ENCODE measurements around the gene CACNG7. TPM values are rescaled to one million over a fixed set of nuclear protein-coding genes. Genes with fewer than 3 reads are reported as not detected.
"Not testable (repeated sequence)": the region's sequence is repeated elsewhere in the genome, so short reads cannot be mapped to it uniquely, and the experiment has no call there.

The CACNG7 gene
- total RNA-seq, result not detected
- long read RNA-seq, result 0 reads

DNA sequence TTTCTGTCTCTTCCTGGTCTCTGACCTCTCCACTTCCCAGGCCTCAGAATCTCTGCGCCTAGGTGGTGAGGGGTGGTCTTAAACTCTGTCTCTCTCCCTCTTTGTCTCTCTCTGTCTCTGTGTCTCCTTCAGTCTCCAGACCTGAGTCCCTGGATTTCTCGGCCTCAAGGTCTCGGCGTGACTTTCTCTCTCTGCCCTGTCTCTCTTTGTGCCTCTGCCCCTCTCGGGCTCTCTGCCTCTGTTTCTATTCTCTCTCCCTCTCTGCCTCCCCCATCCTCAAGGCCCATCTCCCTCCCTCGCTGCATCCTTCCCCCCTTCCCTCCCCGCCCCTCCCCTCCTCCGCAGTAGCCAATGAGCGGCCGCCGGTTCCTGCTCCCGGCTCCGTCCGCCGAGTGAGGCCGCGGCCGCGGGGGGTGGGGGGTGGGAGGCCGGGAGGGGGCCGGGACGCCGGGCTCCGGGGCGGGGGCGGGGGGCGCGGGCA is at the start of gene CACNG7:
Gene CACNG7, plus strand, starts transcription at position 344 of the 481 bp plus-strand sequence. CDS start 3,554 bp downstream, outside the sequence.
- DNase-seq (no peak), ATAC-seq (no peak)
- intact Hi-C loops (cut with micrococcal nuclease), result no loop called here

DNA sequence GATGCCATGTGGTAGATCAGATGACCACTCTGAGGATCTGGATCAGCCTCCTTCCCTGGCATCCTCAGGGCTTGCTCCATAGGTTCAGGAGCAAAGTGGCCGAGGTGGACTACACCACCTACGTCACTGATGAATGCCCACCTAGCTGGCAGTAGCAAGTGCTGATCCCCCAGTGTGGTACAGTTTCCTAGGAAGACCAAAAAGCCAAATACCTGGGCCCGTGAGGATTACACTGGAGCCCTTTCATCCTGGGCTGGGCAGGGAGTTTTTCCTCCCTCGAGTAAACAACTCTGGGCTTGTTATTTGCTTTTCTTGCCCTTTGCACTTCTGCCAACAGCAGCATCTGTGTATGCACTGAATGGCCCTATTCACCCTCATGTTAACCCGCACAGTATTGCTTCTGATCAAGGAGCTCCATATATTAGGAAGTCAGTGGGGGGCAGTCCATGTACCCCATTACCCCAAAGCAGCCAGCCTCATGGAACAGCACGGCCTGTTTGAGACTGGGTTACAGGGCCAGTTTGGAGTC is 44.7 kb upstream of the CACNG7 start:
- ATAC-seq, result no peak
- no peak for DNase-seq
- intact Hi-C loops (cut with micrococcal nuclease), result no loop called here

- no peak for DNase-seq
- ATAC-seq, result no peak
- intact Hi-C loops (cut with micrococcal nuclease), result no loop called here
Observed at GRCh38 chr19:53865523-53865917, 43.6 kb upstream of the CACNG7 start.

- DNase-seq, result peak; percentile 93
- intact Hi-C loops (cut with micrococcal nuclease), result no loop called here
- ATAC-seq, result peak; percentile 60
Observed at GRCh38 chr19:53865918-53866864, 42.9 kb upstream of the CACNG7 start.

DNA sequence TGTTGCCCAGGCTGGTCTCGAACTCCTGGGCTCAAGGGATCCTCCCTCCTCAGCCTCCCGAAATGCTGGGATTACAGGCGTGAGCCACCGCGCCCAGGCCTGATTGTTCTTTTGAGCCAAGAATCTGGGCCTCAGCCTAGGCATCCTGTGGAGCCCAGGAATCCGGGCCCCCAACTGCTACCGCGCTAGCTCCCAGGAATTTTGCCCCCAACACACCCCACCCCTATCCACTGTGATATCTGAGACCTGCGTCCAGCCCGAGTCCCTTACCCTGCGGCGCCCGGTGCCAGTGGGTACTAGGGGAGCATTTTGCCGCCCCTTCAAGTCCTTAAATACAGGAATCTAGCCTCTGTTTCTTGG is 42.2 kb upstream of the CACNG7 start:
- intact Hi-C loops (cut with micrococcal nuclease), result no loop called here
- no peak for ATAC-seq
- DNase-seq, result peak; percentile 44

DNA sequence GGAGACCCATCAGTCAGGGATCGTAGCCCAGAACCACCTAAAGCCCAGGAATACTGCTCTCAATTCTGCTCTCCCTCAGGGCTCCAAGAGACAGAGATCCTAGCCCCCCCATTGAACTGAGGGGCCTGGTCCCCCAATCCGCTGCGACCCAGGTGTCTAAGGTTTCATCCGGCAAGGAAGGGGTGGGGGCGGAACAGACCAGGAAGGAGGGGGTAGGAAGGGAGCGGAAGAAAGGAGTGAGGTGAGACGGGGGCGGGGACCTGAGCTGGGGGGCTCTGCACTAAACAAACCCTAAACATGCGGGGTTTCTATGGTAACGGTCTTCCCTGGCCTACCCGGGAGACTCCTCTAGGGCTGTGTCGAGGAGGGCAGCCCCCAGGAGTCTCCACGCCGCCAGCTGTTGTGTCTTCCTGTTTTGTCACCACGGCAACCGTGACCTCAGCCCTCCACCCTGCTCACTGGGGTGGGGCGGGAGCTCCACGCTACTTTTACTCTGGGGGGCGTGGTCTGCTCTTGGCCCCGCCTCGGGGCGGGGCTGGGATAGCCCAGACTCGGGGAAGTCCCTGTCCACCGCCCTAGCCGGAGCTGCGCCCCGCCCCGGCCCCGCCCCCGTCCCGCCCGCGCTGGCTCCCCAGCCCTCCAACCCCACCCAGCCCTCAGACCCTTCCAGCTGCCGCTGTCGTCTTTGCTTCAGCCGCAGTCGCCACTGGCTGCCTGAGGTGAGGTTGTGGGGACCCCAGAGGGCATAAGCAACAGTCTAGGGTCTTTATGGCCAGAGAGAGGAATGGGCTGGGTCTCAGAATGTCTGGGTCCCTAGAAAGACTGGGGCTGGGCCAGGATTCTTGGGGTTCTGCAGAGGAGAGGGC is 41.6 kb upstream of the CACNG7 start, which contains the start of gene MYADM:
Gene MYADM, plus strand, starts transcription at position 659 of the 866 bp plus-strand sequence. CDS start 5,647 bp downstream, outside the sequence.
- ATAC-seq, result peak; percentile 81
- DNase-seq, result peak; percentile 99
- intact Hi-C loops (cut with micrococcal nuclease), result no loop called here

GRCh38 chr19:53868091-53868891 is 40.8 kb upstream of the CACNG7 start:
- DNase-seq (peak; percentile 74), ATAC-seq (peak; percentile 25)
- intact Hi-C loops (cut with micrococcal nuclease), result no loop called here

DNA sequence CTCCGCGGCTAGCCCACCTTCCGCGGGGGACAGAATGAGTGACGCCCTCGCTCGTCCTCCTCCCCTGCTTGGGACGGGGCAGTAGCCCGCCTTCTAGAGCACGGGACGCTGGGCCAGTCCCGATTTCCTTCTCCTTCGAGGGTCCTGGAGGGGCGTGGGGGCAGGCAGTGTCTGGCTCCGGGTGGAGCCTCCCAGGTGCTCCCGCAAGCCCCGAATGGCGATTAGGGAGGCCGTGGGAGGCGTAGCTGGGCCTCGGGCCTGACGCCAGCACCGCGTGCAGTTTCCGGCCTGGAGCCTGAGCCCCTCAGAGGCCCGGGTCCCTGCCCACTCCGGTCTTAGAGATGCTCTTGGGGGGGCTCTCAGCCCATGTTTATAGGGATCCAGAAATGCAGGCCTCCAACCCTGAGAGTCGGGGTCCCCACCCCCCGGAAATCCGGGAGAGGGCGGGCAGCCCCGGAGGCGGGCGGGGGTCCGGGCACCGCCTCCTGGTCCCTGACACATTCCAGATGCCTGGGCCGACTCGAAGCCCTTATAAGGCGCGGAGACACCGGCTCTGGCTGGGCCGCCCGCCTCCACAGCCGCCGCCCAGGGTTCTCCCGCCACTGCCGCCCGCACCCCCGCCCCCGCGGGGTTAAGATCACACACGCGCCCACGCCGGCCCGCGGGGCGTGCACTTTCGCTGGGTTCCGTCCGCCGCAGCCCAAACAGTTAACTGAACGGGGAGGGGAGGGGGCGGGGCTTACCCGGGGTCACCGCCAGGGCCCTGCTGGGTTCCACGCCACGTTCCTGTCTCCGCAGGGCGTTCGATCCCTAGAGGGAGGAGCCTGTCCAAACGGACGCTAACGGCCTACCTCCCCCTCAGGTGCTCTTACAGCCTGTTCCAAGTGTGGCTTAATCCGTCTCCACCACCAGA is 39.9 kb upstream of the CACNG7 start:
- DNase-seq, result peak; percentile 96
- ATAC-seq, result peak; percentile 69
- intact Hi-C loops (cut with micrococcal nuclease), result no loop called here

DNA sequence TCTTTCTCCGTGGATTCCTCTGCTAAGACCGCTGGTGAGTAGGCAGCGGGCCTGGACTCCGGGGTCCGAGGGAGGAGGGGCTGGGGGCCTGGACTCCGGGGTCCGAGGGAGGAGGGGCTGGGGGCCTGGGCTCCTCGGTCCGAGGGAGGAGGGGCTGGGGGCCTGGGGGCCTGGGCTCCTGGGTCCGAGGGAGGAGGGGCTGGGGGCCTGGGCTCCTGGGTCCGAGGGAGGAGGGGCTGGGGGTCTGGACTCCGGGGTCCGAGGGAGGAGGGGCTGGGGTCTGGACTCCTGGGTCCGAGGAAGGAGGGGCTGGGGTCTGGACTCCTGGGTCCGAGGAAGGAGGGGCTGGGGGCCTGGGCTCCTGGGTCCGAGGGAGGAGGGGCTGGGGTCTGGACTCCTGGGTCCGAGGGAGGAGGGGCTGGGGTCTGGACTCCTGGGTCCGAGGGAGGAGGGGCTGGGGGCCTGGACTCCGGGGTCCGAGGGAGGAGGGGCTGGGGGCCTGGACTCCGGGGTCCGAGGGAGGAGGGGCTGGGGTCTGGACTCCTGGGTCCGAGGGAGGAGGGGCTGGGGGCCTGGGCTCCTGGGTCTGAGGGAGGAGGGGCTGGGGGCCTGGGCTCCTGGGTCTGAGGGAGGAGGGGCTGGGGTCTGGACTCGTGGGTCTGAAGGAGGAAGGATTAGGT is 39.1 kb upstream of the CACNG7 start:
- not testable (repeated sequence) for ATAC-seq, DNase-seq

GRCh38 chr19:53870485-53870844 is 38.6 kb upstream of the CACNG7 start:
- intact Hi-C loops (cut with micrococcal nuclease), result no loop called here
- no peak for ATAC-seq
- no peak for DNase-seq

More for the DNA sequence above, 39.1 kb upstream of the CACNG7 start:
- intact Hi-C loops (cut with micrococcal nuclease), result not testable (repeated sequence)

GRCh38 chr19:53871454-53871853 is 37.6 kb upstream of the CACNG7 start:
- DNase-seq (no peak), ATAC-seq (no peak)
- intact Hi-C loops (cut with micrococcal nuclease), result no loop called here

GRCh38 chr19:53872762-53873161 is 36.3 kb upstream of the CACNG7 start:
- DNase-seq (no peak), ATAC-seq (no peak)
- intact Hi-C loops (cut with micrococcal nuclease), result no loop called here

DNA sequence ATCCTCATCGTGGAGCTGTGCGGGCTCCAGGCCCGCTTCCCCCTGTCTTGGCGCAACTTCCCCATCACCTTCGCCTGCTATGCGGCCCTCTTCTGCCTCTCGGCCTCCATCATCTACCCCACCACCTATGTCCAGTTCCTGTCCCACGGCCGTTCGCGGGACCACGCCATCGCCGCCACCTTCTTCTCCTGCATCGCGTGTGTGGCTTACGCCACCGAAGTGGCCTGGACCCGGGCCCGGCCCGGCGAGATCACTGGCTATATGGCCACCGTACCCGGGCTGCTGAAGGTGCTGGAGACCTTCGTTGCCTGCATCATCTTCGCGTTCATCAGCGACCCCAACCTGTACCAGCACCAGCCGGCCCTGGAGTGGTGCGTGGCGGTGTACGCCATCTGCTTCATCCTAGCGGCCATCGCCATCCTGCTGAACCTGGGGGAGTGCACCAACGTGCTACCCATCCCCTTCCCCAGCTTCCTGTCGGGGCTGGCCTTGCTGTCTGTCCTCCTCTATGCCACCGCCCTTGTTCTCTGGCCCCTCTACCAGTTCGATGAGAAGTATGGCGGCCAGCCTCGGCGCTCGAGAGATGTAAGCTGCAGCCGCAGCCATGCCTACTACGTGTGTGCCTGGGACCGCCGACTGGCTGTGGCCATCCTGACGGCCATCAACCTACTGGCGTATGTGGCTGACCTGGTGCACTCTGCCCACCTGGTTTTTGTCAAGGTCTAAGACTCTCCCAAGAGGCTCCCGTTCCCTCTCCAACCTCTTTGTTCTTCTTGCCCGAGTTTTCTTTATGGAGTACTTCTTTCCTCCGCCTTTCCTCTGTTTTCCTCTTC is 35.1 kb upstream of the CACNG7 start:
- ATAC-seq, result no peak
- intact Hi-C loops (cut with micrococcal nuclease), result no loop called here

DNA sequence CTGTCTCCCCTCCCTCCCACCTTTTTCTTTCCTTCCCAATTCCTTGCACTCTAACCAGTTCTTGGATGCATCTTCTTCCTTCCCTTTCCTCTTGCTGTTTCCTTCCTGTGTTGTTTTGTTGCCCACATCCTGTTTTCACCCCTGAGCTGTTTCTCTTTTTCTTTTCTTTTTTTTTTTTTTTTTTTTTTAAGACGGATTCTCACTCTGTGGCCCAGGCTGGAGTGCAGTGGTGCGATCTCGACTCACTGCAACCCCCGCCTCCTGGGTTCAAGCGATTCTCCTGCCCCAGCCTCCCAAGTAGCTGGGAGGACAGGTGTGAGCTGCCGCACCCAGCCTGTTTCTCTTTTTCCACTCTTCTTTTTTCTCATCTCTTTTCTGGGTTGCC is 34.5 kb upstream of the CACNG7 start:
- intact Hi-C loops (cut with micrococcal nuclease), result no loop called here
- DNase-seq (no peak), ATAC-seq (no peak)

More for the DNA sequence above, 35.1 kb upstream of the CACNG7 start:
- no peak for DNase-seq

DNA sequence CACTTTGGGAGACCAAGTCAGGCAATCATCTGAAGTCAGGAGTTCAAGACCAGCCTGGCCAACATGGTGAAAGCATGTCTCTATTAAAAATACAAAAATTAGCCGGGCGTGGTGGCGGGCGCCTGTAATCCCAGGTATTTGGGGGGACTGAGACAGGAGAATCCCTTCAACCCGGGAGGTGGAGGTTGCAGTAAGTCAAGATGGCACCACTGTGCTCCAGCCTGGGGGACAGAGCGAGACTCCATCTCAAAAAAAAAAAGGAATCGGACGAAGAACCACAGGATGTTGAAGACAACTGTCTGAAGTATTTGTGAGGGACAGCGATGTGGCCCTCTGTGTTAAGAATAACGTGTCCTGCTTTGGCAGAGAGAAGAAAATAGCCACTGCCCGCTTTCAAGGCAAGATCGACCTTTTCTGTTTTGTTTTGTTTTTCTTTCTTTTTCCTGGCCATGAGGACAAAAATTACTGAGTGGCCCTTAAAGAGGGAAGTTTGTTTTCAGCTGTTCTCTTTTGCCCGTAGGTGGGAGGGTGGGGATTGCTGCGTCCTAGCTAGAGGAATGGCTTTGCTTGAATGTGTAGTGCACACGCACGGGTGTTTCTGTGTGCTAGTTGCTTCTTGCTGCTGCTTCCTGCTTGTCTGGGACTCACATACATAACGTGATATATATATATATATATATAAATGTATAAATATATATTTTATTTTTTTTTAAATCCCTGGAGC is 33.3 kb upstream of the CACNG7 start:
- DNase-seq (no peak), ATAC-seq (no peak)
- intact Hi-C loops (cut with micrococcal nuclease), result no loop called here
